Transverse colon (tissue), 3 donors: ENCODE results near the gene TAS1R1.

Source experiments
- CTCF ChIP-seq, 5 experiments: fragments of 200-600 bp in 3 of 5; fragments of 450-650 bp in 2 of 5; sonication (generic) in 3 of 5; IDR thresholded peaks; 1 replicate in 2 of 5; 2 replicates in 3 of 5; pipeline ENCODE4 v1.5.1; 2016 to 2017; ENCODE audit warnings: antibody characterized with exemption in 5 of 5, inconsistent platforms in 3 of 5, mild to moderate bottlenecking in 2 of 5, moderate library complexity in 1 of 5
- POLR2A ChIP-seq: fragments of 450-650 bp; IDR thresholded peaks from one replicate; pipeline ENCODE4 v1.6.1; 2016; ENCODE audit warnings: antibody characterized with exemption, mild to moderate bottlenecking, moderate library complexity

GRCh38 chr1:6603238-6603914, 48.3 kb downstream of the TAS1R1 start:
- TF ChIP-seq CTCF (IDR thresholded peaks at IDR 0.05) (no peak), POLR2A (peak; percentile 75)
